ENCODE results near the gene RAF1. TPM values are rescaled to one million over a fixed set of nuclear protein-coding genes. Genes with fewer than 3 reads are reported as not detected.

Gene RAF1
- total and polyA plus RNA-seq, 5 donors, result 88.0 to 146 (median 138) TPM

DNA sequence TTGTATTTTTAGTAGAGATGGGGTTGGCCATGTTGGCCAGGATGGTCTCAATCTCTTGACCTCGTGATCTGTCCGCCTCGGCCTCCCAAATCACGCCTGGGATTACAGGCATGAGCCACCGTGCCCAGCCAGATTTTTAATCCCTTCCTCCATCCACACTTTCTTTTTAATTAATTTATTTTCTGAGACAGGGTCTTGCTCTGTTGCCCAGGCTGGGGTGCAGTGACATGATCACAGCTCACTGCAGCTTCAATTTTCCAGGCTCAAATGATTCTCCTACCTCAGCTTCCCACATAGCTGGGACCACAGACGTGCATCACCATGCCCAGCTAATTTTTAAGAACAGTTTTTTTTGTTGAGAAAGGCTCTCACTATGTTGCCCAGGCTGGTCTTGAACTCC, 43.6 kb downstream of the RAF1 start:
- ATAC-seq (no peak), DNase-seq (no peak)
- intact Hi-C loops (cut with DNase I), result no loop called here
- H3K4me1 ChIP-seq (ENCODE audit: control insufficient read depth, insufficient read depth, low read length), result peaks cover 8% of the 10 kb centered on the region
- H3K27ac ChIP-seq (ENCODE audit: low read length), result no peak overlapping the region
- H3K9me3 ChIP-seq (ENCODE audit: control insufficient read depth, low read length), result no peaks in the 10 kb centered on the region
- no peaks in the 10 kb centered on the region for H3K27me3 ChIP-seq (ENCODE audit: control insufficient read depth, insufficient read depth)
- H3K4me3 ChIP-seq (ENCODE audit: low read length), result no peak overlapping the region
- WGBS, result 94% methylated on average over 6 of the region's 6 CpGs

DNA sequence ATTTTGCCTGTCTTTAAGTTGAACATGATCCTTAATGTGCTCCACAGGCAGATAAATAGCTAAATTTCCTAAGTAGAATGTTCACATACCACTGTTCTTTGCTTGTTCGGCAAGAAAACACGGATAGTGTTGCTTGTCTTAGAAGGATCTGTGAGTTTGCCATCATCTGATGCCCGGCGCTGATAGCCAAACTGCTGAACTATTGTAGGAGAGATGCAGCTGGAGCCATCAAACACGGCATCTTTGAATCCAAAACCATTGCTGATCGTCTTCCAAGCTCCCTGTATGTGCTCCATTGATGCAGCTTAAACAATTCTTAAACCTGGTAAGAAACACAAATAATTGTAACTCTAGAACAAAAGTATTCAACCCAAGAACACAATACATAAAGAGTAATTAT, 45.5 kb downstream of the RAF1 start:
- intact Hi-C loops (cut with DNase I), result no loop called here
- H3K4me1 ChIP-seq (ENCODE audit: control insufficient read depth, insufficient read depth, low read length), result peaks cover 6% of the 10 kb centered on the region
- 90% methylated on average over 6 of the region's 6 CpGs for WGBS
- no peak overlapping the region for H3K4me3 ChIP-seq (ENCODE audit: low read length)
- ATAC-seq, result no peak
- DNase-seq, result no peak
- no peaks in the 10 kb centered on the region for H3K27me3 ChIP-seq (ENCODE audit: control insufficient read depth, insufficient read depth)
- no peak overlapping the region for H3K27ac ChIP-seq (ENCODE audit: low read length)
- no peaks in the 10 kb centered on the region for H3K9me3 ChIP-seq (ENCODE audit: control insufficient read depth, low read length)

GRCh38 chr3:12615266-12615665, 48.7 kb downstream of the RAF1 start:
- H3K27ac ChIP-seq (ENCODE audit: low read length), result no peak overlapping the region
- no peaks in the 10 kb centered on the region for H3K27me3 ChIP-seq (ENCODE audit: control insufficient read depth, insufficient read depth)
- no peak for ATAC-seq
- intact Hi-C loops (cut with DNase I), result no loop called here
- peaks cover 2% of the 10 kb centered on the region for H3K4me1 ChIP-seq (ENCODE audit: control insufficient read depth, insufficient read depth, low read length)
- H3K9me3 ChIP-seq (ENCODE audit: control insufficient read depth, low read length), result no peaks in the 10 kb centered on the region
- no peak for DNase-seq
- H3K4me3 ChIP-seq (ENCODE audit: low read length), result no peak overlapping the region
- WGBS, result 93% methylated on average over 4 of the region's 4 CpGs

GRCh38 chr3:12613250-12613649, 50.7 kb downstream of the RAF1 start:
- Histone ChIP-seq H3K4me1 (ENCODE audit: control insufficient read depth, insufficient read depth, low read length) (peaks cover 2% of the 10 kb centered on the region), H3K27me3 (ENCODE audit: control insufficient read depth, insufficient read depth) (no peaks in the 10 kb centered on the region), H3K9me3 (ENCODE audit: control insufficient read depth, low read length) (no peaks in the 10 kb centered on the region), H3K4me3 (ENCODE audit: low read length) (no peak overlapping the region), H3K27ac (ENCODE audit: low read length) (no peak overlapping the region)
- no peak for DNase-seq
- intact Hi-C loops (cut with DNase I), result no loop called here
- WGBS, result 44% methylated on average over 4 of the region's 4 CpGs
- no peak for ATAC-seq

- H3K4me1 ChIP-seq (ENCODE audit: control insufficient read depth, insufficient read depth, low read length), result peaks cover 2% of the 10 kb centered on the region
- H3K4me3 ChIP-seq (ENCODE audit: low read length), result no peak overlapping the region
- intact Hi-C loops (cut with DNase I), result no loop called here
- 91% methylated on average over 6 of the region's 6 CpGs for WGBS
- no peak overlapping the region for H3K27ac ChIP-seq (ENCODE audit: low read length)
- ATAC-seq (peak in 1 of 2 donors; percentile 28), DNase-seq (no peak)
- H3K9me3 ChIP-seq (ENCODE audit: control insufficient read depth, low read length), result no peaks in the 10 kb centered on the region
- H3K27me3 ChIP-seq (ENCODE audit: control insufficient read depth, insufficient read depth), result no peaks in the 10 kb centered on the region
Measured at GRCh38 chr3:12612514-12613226, 51.2 kb downstream of the RAF1 start.

- 68% methylated on average over 5 of the region's 5 CpGs for whole genome bisulfite sequencing
- no peak overlapping the region for H3K4me3 ChIP-seq (ENCODE audit: low read length)
- H3K9me3 ChIP-seq (ENCODE audit: control insufficient read depth, low read length), result no peaks in the 10 kb centered on the region
- no peak overlapping the region for H3K27ac ChIP-seq (ENCODE audit: low read length)
- intact Hi-C loops (cut with DNase I), result no loop called here
- DNase-seq (no peak), ATAC-seq (peak in 1 of 2 donors; percentile 56)
- H3K4me1 ChIP-seq (ENCODE audit: control insufficient read depth, insufficient read depth, low read length), result peaks cover 2% of the 10 kb centered on the region
- H3K27me3 ChIP-seq (ENCODE audit: control insufficient read depth, insufficient read depth), result no peaks in the 10 kb centered on the region
Measured at GRCh38 chr3:12611117-12611516, 52.8 kb downstream of the RAF1 start.

- 98% methylated on average over 1 of the region's 1 CpG for WGBS
- H3K27ac ChIP-seq (ENCODE audit: low read length), result no peak overlapping the region
Measured at GRCh38 chr3:12608376-12608775, 55.5 kb downstream of the RAF1 start.

DNA sequence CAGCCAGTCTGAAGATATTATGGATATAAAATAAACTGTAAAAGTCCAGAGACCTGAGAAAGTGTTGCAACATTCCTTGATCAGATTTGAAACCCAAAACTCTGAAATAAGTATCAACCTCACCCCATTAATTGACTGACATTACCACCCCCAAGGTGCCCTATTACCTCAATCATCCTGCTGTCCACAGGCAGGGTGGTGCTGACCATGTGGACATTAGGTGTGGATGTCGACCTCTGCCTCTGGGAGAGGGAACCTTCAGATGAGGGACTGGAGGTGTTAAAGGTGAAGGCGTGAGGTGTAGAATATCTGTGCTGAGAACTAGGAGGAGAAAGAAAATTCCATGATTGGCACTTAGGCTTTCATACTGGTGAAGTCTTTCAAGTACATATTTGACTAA, 59.9 kb downstream of the RAF1 start:
- intact Hi-C loops (cut with DNase I), result no loop called here
- WGBS, result 83% methylated on average over 2 of the region's 2 CpGs

More at GRCh38 chr3:12608376-12608775, 55.5 kb downstream of the RAF1 start:
- Histone ChIP-seq H3K9me3 (ENCODE audit: control insufficient read depth, low read length) (no peaks in the 10 kb centered on the region), H3K4me1 (ENCODE audit: control insufficient read depth, insufficient read depth, low read length) (peaks cover 2% of the 10 kb centered on the region), H3K27me3 (ENCODE audit: control insufficient read depth, insufficient read depth) (no peaks in the 10 kb centered on the region), H3K4me3 (ENCODE audit: low read length) (no peak overlapping the region)
- intact Hi-C loops (cut with DNase I), result no loop called here
- DNase-seq, result no peak
- no peak for ATAC-seq

GRCh38 chr3:12601072-12601471, 62.8 kb downstream of the RAF1 start:
- Histone ChIP-seq H3K4me3 (ENCODE audit: low read length) (no peak overlapping the region), H3K27ac (ENCODE audit: low read length) (no peak overlapping the region), H3K27me3 (ENCODE audit: control insufficient read depth, insufficient read depth) (no peaks in the 10 kb centered on the region), H3K9me3 (ENCODE audit: control insufficient read depth, low read length) (no peaks in the 10 kb centered on the region), H3K4me1 (ENCODE audit: control insufficient read depth, insufficient read depth, low read length) (peaks cover 2% of the 10 kb centered on the region)
- intact Hi-C loops (cut with DNase I), result no loop called here
- DNase-seq, result no peak
- ATAC-seq, result no peak
- 58% methylated on average over 1 of the region's 1 CpG for WGBS

More for the DNA sequence above, 59.9 kb downstream of the RAF1 start:
- no peaks in the 10 kb centered on the region for H3K27me3 ChIP-seq (ENCODE audit: control insufficient read depth, insufficient read depth)
- H3K4me1 ChIP-seq (ENCODE audit: control insufficient read depth, insufficient read depth, low read length), result peaks cover 2% of the 10 kb centered on the region
- H3K4me3 ChIP-seq (ENCODE audit: low read length), result no peak overlapping the region
- ATAC-seq (no peak), DNase-seq (no peak)
- no peak overlapping the region for H3K27ac ChIP-seq (ENCODE audit: low read length)
- H3K9me3 ChIP-seq (ENCODE audit: control insufficient read depth, low read length), result no peaks in the 10 kb centered on the region

DNA sequence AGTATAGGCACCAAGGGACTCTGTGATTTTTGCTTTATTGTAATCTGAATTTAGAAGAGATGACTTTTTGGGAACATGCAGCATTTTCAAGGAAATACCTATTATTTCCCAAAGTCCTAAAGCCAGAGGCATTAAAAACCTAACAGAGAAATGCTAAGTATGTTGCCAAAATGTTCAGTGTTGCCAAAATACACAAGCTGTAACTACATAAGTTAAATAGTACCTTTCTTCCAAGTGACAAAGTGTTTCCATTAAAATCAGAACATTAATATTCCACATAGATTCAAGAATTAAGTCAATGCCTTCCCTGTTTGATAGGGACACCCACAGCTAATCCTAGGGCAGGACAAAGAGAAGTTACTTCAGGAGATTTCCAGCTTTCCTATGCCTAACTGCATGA, 65.0 kb downstream of the RAF1 start:
- H3K9me3 ChIP-seq (ENCODE audit: control insufficient read depth, low read length), result no peaks in the 10 kb centered on the region
- DNase-seq, result no peak
- H3K4me1 ChIP-seq (ENCODE audit: control insufficient read depth, insufficient read depth, low read length), result no peaks in the 10 kb centered on the region
- intact Hi-C loops (cut with DNase I), result no loop called here
- H3K27ac ChIP-seq (ENCODE audit: low read length), result no peak overlapping the region
- no peaks in the 10 kb centered on the region for H3K27me3 ChIP-seq (ENCODE audit: control insufficient read depth, insufficient read depth)
- no peak for ATAC-seq
- no peak overlapping the region for H3K4me3 ChIP-seq (ENCODE audit: low read length)

DNA sequence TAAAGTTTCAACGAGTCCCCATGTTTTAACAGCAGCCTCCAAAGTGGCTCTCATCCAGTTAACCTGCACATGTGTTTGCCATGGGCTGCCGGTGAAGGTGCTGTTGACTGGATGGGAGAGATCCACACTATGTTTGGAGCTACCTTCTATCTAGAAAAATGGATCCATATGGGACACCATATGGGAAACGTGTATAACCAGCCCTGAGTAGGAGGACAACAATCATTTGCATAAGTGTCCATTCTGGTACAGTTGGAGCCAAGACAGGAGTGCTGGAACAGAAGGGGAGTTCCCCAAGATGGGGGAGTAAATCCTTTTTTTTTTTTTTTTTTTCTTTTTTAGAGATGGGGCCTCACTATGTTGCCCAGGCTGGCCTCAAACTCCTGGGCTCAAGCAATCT, 70.4 kb downstream of the RAF1 start:
- H3K27ac ChIP-seq (ENCODE audit: low read length), result no peak overlapping the region
- H3K4me3 ChIP-seq (ENCODE audit: low read length), result no peak overlapping the region
- ATAC-seq (no peak), DNase-seq (no peak)
- no peaks in the 10 kb centered on the region for H3K27me3 ChIP-seq (ENCODE audit: control insufficient read depth, insufficient read depth)
- peaks cover 3% of the 10 kb centered on the region for H3K4me1 ChIP-seq (ENCODE audit: control insufficient read depth, insufficient read depth, low read length)
- H3K9me3 ChIP-seq (ENCODE audit: control insufficient read depth, low read length), result no peaks in the 10 kb centered on the region
- WGBS, result 84% methylated on average over 3 of the region's 3 CpGs
- intact Hi-C loops (cut with DNase I), result no loop called here

Data from right cardiac atrium (tissue), 5 donors.